ENCODE data around the gene NPTXR.
"Not testable (repeated sequence)": the region's sequence is repeated elsewhere in the genome, so short reads cannot be mapped to it uniquely, and the experiment has no call there.

Gene NPTXR

GRCh38 chr22:38868286-38868721 is 24.5 kb upstream of the NPTXR start:
- DNase-seq: no peak

- DNase-seq: no peak
Measured at GRCh38 chr22:38867471-38868285, 23.9 kb upstream of the NPTXR start.

- no peak for DNase-seq
Measured at GRCh38 chr22:38867124-38867455, 23.3 kb upstream of the NPTXR start.

GRCh38 chr22:38866399-38867123 is 22.7 kb upstream of the NPTXR start:
- no peak for DNase-seq

GRCh38 chr22:38866024-38866398 is 22.2 kb upstream of the NPTXR start:
- no peak for DNase-seq

GRCh38 chr22:38865201-38866023 is 21.6 kb upstream of the NPTXR start:
- DNase-seq: no peak

- DNase-seq: no peak
Measured at GRCh38 chr22:38864361-38865191, 20.7 kb upstream of the NPTXR start.

- no peak for DNase-seq
Measured at GRCh38 chr22:38863531-38864131, 19.8 kb upstream of the NPTXR start.

GRCh38 chr22:38862375-38863329 is 18.8 kb upstream of the NPTXR start:
- DNase-seq: no peak

GRCh38 chr22:38861927-38862326 is 18.1 kb upstream of the NPTXR start:
- DNase-seq: no peak

- DNase-seq: no peak
Measured at GRCh38 chr22:38861170-38861876, 17.5 kb upstream of the NPTXR start.

- DNase-seq: no peak
Measured at GRCh38 chr22:38860283-38861169, 16.7 kb upstream of the NPTXR start.

- no peak for DNase-seq
Measured at GRCh38 chr22:38859581-38860282, 15.9 kb upstream of the NPTXR start.

- no peak for DNase-seq
Measured at GRCh38 chr22:38858492-38858891, 14.7 kb upstream of the NPTXR start.

GRCh38 chr22:38854476-38854875 is 10.6 kb upstream of the NPTXR start:
- DNase-seq: not testable (repeated sequence)

- DNase-seq: not testable (repeated sequence)
Measured at GRCh38 chr22:38853883-38854282, 10.1 kb upstream of the NPTXR start.

GRCh38 chr22:38853196-38853651 is 9.4 kb upstream of the NPTXR start:
- no peak for DNase-seq

- no peak for DNase-seq
Measured at GRCh38 chr22:38852522-38852921, 8.7 kb upstream of the NPTXR start.

Data from EL (cell line).